Lower leg skin (tissue), 4 donors: Measurements from ENCODE around the gene TMC8. TPM values are rescaled to one million over a fixed set of nuclear protein-coding genes. Genes with fewer than 3 reads are reported as not detected.

Experiments
- DNase-seq, 2 donors: peaks; one replicate each; pipeline ENCODE4 v3.0.0-alpha.2; 2019; ENCODE audit warnings: low spot score in 2 of 2
- H3K4me3 ChIP-seq: fragments of 200-600 bp; sonication (generic); 2 replicates; pipeline ENCODE4 v1.5.1; 2017; ENCODE audit warnings: mild to moderate bottlenecking, low read depth; ENCODE audit not compliant: poor library complexity, severe bottlenecking
- POLR2A ChIP-seq, 2 donors: fragments of 450-650 bp; IDR thresholded peaks; one replicate each; pipeline ENCODE4 v1.6.1; 2016 to 2017; ENCODE audit warnings: antibody characterized with exemption in 2 of 2, mild to moderate bottlenecking in 1 of 2, moderate library complexity in 1 of 2
- WGBS, 2 donors: methylation state at CpG; one replicate each; pipeline ENCODE4 v1.1.5; 2018; 5-methylcytosine and 5-hydroxymethylcytosine counted together
- intact Hi-C: fragments of 100-400 bp; cut with DNase I; formaldehyde crosslinking; loops from one replicate; pipeline ENCODE4 v1.15.0; 2023; ENCODE audit warnings: low total_unique reads
- total RNA-seq, 4 donors: library from RNA; depleted of rRNA; stranded (reverse); fragments of >200 nt; gene quantifications; one replicate each; pipeline ENCODE4 v1.1.0, GENCODE V29; 2016
- TF ChIP-seq, protein P1 (sequence below), 3 donors: fragments of 450-650 bp; IDR thresholded peaks; one replicate each; pipeline ENCODE4 v1.5.1; 2016; ENCODE audit warnings: antibody characterized with exemption in 3 of 3, mild to moderate bottlenecking in 3 of 3, moderate library complexity in 2 of 3

TMC8 gene
- total RNA-seq, 4 donors from 2014 or later: 1.5 to 2.7 (median 1.7) TPM

DNA sequence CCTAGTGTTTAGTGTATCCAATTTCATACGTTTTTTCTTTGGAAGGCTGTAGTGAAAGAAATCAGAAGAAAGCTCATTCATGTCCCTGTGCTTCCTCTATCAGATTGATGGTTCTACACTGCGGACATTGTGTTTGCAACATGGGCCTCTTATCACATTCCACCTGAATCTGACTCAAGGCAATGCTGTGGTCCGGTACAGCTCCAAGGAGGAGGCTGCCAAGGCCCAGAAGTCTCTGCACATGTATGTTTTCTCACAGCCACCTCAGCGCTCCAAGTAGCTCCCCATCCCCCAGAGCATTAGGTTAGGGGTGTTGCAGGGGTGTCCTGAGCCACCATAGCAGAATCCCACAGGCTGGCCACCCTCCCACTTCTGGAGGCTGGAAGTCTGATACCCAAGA, 27.3 kb upstream of the TMC8 start:
- TF ChIP-seq, protein P1, sequence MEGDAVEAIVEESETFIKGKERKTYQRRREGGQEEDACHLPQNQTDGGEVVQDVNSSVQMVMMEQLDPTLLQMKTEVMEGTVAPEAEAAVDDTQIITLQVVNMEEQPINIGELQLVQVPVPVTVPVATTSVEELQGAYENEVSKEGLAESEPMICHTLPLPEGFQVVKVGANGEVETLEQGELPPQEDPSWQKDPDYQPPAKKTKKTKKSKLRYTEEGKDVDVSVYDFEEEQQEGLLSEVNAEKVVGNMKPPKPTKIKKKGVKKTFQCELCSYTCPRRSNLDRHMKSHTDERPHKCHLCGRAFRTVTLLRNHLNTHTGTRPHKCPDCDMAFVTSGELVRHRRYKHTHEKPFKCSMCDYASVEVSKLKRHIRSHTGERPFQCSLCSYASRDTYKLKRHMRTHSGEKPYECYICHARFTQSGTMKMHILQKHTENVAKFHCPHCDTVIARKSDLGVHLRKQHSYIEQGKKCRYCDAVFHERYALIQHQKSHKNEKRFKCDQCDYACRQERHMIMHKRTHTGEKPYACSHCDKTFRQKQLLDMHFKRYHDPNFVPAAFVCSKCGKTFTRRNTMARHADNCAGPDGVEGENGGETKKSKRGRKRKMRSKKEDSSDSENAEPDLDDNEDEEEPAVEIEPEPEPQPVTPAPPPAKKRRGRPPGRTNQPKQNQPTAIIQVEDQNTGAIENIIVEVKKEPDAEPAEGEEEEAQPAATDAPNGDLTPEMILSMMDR (IDR thresholded peaks at IDR 0.05): no peak
- TF ChIP-seq POLR2A (IDR thresholded peaks at IDR 0.05): no peak
- WGBS, 2 donors: 79 to 85% methylated on average over 4 of the region's 4 CpGs
- DNase-seq: no peak
- intact Hi-C loops: no loop called here
- H3K4me3 ChIP-seq: no peak overlapping the region

DNA sequence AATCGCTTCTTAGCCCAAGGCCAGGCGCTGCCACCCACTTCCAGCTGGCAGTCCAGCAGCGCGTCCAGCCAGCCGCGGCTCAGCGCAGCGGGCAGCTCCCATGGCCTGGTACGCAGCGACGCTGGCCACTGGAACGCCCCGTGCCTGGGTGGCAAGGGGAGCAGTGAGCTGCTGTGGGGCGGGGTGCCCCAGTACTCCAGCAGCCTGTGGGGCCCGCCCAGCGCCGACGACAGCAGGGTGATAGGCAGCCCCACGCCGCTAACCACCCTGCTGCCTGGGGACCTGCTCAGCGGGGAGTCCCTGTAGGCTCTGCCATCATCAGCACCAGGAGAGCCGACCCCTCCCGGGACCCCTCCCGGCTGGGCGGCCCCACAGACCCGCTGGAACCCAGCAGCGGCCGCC, 26.0 kb upstream of the TMC8 start:
- WGBS, 2 donors: 92 to 94% methylated on average over 23 to 24 of the region's 28 CpGs

DNA sequence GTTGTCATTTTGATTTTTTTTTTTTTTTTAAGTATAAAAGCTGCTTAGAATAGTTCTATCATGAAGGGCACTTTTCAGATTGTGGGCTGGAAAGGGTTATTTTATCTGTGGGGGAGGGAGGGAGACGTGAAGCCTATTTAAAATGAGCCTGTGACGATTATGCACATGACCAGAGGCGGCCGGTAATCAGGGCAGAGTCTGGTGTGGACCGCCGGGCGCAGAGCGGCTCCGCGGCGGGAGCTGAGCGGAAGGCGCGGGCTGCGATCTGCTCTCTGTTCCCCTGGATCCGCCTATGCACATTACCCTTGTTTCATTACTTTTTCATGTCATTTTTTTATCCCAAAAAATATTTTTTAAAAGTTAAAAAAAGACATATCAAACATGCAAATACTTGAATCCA, 25.5 kb upstream of the TMC8 start:
- no peak overlapping the region for H3K4me3 ChIP-seq
- intact Hi-C loops: no loop called here
- DNase-seq: no peak
- 86 to 88% methylated on average over 16 of the region's 16 CpGs for WGBS, 2 donors
- no peak for TF ChIP-seq POLR2A (IDR thresholded peaks at IDR 0.05)
- TF ChIP-seq, protein P1 (IDR thresholded peaks at IDR 0.05): no peak

More for the DNA sequence above, 26.0 kb upstream of the TMC8 start:
- no peak overlapping the region for H3K4me3 ChIP-seq
- intact Hi-C loops: no loop called here
- DNase-seq: no peak
- TF ChIP-seq POLR2A (IDR thresholded peaks at IDR 0.05): no peak
- TF ChIP-seq, protein P1 (IDR thresholded peaks at IDR 0.05): no peak

DNA sequence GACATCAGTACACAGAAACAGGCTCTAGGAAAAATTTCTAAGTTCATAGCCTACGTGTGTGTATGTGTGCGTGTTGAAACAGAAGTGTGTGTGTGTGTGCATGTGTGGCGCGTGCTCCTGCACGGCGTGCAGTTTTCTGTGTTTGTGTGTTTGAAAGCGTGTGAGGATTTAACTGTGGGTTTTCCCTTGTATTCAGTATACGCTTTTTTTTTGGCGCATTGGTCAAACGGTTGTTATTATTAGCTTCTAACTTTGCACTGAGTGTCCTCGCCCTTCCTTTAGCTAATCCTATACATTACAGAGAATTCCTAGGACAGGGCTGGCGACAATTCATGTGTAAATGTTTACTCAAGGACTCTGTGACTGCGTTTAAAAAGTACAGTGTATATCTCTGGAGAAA, 25.0 kb upstream of the TMC8 start:
- intact Hi-C loops: no loop called here
- WGBS, 2 donors: 82 to 84% methylated on average over 13 of the region's 13 CpGs
- no peak overlapping the region for H3K4me3 ChIP-seq
- TF ChIP-seq, protein P1 (IDR thresholded peaks at IDR 0.05): no peak
- no peak for TF ChIP-seq POLR2A (IDR thresholded peaks at IDR 0.05)
- no peak for DNase-seq

DNA sequence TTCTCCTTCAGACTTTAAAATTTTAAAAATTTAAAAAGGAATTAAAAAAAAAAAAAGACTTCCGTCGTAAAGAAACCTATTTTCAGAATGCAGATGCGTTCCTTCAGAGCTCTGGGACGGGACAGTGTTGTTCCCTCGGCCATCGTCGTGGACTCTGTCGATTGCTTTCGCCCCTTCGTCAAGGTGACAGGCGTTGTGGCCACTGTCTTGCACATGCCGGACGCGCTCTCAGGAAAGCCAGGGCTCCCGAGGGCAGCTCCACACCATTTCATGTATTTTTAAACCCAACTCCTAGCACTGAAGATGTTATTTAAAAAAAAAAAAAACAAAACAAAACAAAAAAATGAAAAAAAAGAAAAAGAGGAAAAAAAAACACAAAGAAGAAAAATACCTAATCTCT, 24.4 kb upstream of the TMC8 start:
- whole genome bisulfite sequencing, 2 donors: 91 to 95% methylated on average over 15 of the region's 15 CpGs
- intact Hi-C loops: no loop called here

DNA sequence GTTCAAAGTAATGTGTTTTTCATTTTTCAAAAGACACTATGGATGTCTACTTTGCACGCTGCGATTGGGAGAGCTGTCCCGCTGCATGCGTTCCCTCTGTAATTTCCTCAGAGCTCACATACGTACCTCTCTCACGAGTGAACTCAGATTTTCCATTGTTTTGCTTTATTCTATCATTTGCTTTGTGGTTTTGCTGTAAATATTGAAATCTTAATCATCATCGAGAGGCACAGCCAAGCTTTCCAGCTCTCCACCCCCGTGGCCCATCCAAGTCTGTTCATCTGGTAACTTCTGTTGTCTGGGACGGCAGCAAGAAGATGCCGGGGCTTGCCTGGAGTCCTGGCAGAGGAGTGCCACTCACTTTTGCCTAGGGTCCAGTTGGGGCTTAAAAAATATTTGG, 23.1 kb upstream of the TMC8 start:
- DNase-seq: no peak
- WGBS, 2 donors: 50 to 55% methylated on average over 10 of the region's 10 CpGs
- intact Hi-C loops: no loop called here
- no peak for TF ChIP-seq POLR2A (IDR thresholded peaks at IDR 0.05)
- TF ChIP-seq, protein P1 (IDR thresholded peaks at IDR 0.05): no peak
- no peak overlapping the region for H3K4me3 ChIP-seq

More for the DNA sequence above, 24.4 kb upstream of the TMC8 start:
- TF ChIP-seq, protein P1 (IDR thresholded peaks at IDR 0.05): no peak
- no peak for TF ChIP-seq POLR2A (IDR thresholded peaks at IDR 0.05)
- no peak for DNase-seq
- no peak overlapping the region for H3K4me3 ChIP-seq
